HG02623 (cell line): ENCODE data around the gene SMC6.

ENCODE experiments used
- ATAC-seq: cut with Tn5 transposase; IDR thresholded peaks from one replicate; pipeline ENCODE4 v1.9.1; 2021; ENCODE audit warnings: moderate library complexity; ENCODE audit not compliant: unreplicated experiment

The SMC6 gene

DNA sequence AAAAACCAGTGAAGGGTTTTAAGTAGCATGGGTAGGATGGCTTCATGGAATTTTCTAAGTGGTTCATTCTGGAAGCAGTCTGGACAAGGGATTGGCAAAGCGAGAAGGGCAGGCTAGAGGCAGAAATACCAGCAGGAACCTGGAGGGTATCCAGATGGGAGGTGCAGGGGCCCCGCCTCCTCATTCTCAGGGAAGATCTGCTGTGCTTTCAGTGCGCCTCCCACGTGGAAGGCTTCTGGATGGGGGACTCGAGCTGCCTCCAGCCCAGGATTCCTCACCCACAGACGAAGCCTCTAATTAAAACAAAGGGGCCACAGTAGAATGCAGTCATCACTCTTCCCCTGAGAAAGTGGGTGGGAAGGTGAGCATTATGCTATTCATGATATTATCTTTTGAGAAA lies 133.3 kb downstream of the SMC6 start:
- no peak for ATAC-seq

DNA sequence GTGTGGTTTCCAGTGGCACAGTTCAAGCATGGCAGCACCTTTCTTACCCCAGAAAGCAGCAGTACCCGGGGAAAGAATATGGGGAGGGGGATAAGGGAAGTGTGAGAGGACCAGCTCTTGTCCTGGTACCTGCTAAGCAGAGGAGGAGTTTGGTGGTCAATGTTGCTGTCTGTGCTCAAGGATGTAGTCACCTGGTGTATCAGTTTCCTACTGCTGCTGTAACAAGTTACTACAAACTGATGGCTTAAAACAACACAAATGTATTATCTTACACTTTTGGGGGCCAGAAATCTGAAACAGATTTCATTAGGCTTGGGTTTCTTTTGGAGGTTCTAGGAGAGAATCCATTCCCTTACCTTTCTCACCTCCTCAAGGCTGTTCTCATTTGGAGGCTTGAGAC lies 135.7 kb downstream of the SMC6 start:
- no peak for ATAC-seq

- no peak for ATAC-seq
Observed at GRCh38 chr2:17617516-17617915, 136.1 kb downstream of the SMC6 start.

GRCh38 chr2:17616405-17616804 lies 137.2 kb downstream of the SMC6 start:
- no peak for ATAC-seq

GRCh38 chr2:17615728-17616351 lies 137.8 kb downstream of the SMC6 start:
- ATAC-seq, result no peak

- no peak for ATAC-seq
Observed at GRCh38 chr2:17615147-17615546, 138.5 kb downstream of the SMC6 start.

DNA sequence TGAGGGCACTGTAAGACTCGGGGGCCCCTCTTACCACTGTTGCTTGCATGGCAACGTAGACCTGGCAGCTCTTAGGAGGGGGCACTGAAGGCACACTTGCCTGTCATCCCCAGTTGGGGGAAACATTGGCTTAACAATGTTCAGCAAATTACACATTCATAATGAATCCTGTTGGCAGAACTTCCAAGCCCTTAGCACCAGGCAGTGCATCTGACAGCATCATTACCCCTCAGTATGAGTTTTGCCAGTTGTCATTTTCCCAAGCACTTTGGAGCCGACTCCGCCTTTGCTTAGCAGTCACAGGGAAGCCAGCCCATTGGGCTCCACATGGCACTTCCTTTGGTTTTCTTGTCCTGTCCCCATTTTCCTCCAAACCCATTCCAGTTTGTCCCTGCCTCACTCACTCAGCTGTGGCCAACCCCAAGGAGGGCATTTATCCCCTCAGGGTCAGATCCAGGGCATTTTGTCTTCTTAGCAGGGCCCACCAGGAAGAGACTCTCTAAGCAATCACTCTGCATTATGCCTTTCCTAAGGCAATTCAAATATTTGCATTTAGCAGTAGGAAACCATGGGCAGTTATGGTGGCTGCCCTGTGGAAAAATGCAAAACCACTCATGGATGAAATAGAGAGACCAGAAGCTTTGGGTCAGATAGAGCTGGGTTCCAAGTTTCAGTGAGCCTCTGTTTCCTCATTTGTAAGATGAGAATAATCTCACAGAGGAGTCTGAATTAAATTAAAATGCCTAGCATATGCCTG lies 139.3 kb downstream of the SMC6 start:
- no peak for ATAC-seq
